K562 (cell line): ENCODE results near the gene GAMT. TPM values are rescaled to one million over a fixed set of nuclear protein-coding genes. Genes with fewer than 3 reads are reported as not detected.

Source experiments
- CCNT2 ChIP-seq: IDR thresholded peaks from 2 replicates; pipeline ENCODE4 v1.6.1; 2011; ENCODE audit warnings: borderline replicate concordance, low read depth, mild to moderate bottlenecking, moderate library complexity, mixed read lengths, low read length; ENCODE audit not compliant: insufficient read length; ENCODE audit errors: extremely low read depth
- CGGBP1 ChIP-seq: fragments of 250-450 bp; sonication (Bioruptor Pico); IDR thresholded peaks from 2 replicates; pipeline ENCODE4 v1.9.0; 2021; ENCODE audit warnings: mild to moderate bottlenecking
- POLR2G ChIP-seq: fragments of 200-400 bp; formaldehyde crosslinking; IDR thresholded peaks from 2 replicates; pipeline ENCODE4 v1.6.1; 2017; ENCODE audit warnings: low read depth, mild to moderate bottlenecking, antibody characterized with exemption, low read length, moderate library complexity
- TGIF2 ChIP-seq: sonication (generic); formaldehyde crosslinking; IDR thresholded peaks from 2 replicates; pipeline ENCODE4 v1.8.1; 2022; ENCODE audit warnings: mild to moderate bottlenecking, missing genetic modification reagents, moderate library complexity
- ZNF263 ChIP-seq: sonication (generic); formaldehyde crosslinking; IDR thresholded peaks from 2 replicates; pipeline ENCODE4 v1.8.0; 2022; ENCODE audit warnings: mild to moderate bottlenecking, missing genetic modification reagents, borderline replicate concordance
- ZNF639 ChIP-seq, 2 experiments: fragments of 200-800 bp in 1 of 2; sonication (Bioruptor generic) in 1 of 2; sonication (generic) in 1 of 2; formaldehyde crosslinking in 1 of 2; IDR thresholded peaks in 1 of 2; conservative IDR thresholded peaks in 1 of 2; 2 replicates each; pipeline versions ENCODE4 v1.5.0 to v1.6.1; 2016 to 2020; ENCODE audit warnings: missing compliant biosample characterization in 1 of 2, missing genetic modification characterization in 1 of 2, missing genetic modification reagents in 1 of 2
- polyA plus RNA-seq, 8 experiments: library from polyadenylated mRNA; depleted of rRNA in 4 of 8; stranded (reverse) in 5 of 8; unstranded in 3 of 8; fragments of >200 nt; fragmentation: Nextera tagmentation in 2 of 8; fragmentation: Illumina TruSeq in 1 of 8; extraction: Ambion mirVana in 2 of 8; extraction: Trizol in 1 of 8; gene quantifications; 2 replicates each; pipeline versions ENCODE4 v1.2.1 to v1.2.3, GENCODE V29; 2011 to 2014; ENCODE audit warnings: inconsistent platforms in 1 of 8, missing spikeins in 1 of 8
- total RNA-seq, 7 experiments: library from RNA; depleted of rRNA in 6 of 7; stranded (reverse); fragments of >200 nt in 6 of 7; fragmentation: Illumina TruSeq in 2 of 7; extraction: Trizol in 2 of 7; gene quantifications; 2 replicates each; pipeline versions ENCODE4 v1.2.1 to v1.2.3, GENCODE V29; 2011 to 2021; ENCODE audit warnings: low replicate concordance in 1 of 7
- TF ChIP-seq, protein P1 (sequence below), 3 experiments: fragments of 200-800 bp in 1 of 3; fragments of 250-450 bp in 1 of 3; fragments of 450-650 bp in 1 of 3; sonication (Bioruptor Pico) in 1 of 3; sonication (Bioruptor generic) in 1 of 3; formaldehyde crosslinking in 1 of 3; IDR thresholded peaks; 2 replicates each; pipeline versions ENCODE4 v1.6.1 to v1.8.0; 2016 to 2022; ENCODE audit warnings: mild to moderate bottlenecking in 2 of 3, missing genetic modification characterization in 2 of 3, missing compliant biosample characterization in 1 of 3, moderate library complexity in 1 of 3

GAMT gene
- total and polyA plus RNA-seq, 9 of the 15 experiments (the other 6 are each of a cell fraction or from before 2014, with no cell fraction given), result 1.3 to 35.3 (median 27.2) TPM

DNA sequence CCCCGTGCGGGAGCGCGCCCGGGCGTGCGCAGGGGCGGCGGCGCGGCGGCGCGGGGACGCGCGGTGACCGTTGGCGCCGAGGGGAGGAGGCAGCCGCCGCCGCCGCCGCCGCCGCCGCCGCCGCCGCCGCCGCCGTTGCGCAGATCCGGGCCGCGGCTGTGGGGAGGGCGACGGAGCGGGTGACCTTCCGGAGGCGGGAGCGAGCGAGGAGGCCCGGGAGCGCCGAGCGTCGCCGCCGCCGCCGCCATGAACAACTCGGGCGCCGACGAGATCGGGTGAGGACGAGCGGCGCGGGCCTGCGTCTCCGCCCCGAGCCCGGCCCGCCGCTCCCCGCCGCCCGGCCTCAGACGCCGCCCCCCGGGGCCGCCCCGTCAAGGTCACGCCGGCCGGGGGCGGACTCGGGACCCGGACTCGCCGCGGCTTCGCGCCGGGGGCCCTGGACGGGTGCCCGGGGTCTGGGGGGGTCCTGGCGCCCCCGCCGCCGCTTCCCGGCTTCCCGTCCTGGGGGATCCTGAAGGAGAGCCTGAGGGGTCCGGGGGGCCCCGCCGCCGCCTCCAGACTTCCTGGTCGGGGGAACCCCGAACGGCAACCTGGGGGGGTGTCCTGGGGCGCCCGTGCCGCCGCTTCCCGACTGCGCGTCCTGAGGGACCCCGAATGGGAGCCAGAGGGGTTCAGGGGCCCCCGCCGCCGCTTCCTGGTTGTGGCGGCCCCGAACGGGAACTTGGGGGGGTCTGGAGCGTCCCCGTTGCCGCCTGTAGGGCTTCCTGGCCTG, 6.4 kb upstream of the GAMT start, which contains the start of gene DAZAP1 (continued):
- TF ChIP-seq, protein P1, sequence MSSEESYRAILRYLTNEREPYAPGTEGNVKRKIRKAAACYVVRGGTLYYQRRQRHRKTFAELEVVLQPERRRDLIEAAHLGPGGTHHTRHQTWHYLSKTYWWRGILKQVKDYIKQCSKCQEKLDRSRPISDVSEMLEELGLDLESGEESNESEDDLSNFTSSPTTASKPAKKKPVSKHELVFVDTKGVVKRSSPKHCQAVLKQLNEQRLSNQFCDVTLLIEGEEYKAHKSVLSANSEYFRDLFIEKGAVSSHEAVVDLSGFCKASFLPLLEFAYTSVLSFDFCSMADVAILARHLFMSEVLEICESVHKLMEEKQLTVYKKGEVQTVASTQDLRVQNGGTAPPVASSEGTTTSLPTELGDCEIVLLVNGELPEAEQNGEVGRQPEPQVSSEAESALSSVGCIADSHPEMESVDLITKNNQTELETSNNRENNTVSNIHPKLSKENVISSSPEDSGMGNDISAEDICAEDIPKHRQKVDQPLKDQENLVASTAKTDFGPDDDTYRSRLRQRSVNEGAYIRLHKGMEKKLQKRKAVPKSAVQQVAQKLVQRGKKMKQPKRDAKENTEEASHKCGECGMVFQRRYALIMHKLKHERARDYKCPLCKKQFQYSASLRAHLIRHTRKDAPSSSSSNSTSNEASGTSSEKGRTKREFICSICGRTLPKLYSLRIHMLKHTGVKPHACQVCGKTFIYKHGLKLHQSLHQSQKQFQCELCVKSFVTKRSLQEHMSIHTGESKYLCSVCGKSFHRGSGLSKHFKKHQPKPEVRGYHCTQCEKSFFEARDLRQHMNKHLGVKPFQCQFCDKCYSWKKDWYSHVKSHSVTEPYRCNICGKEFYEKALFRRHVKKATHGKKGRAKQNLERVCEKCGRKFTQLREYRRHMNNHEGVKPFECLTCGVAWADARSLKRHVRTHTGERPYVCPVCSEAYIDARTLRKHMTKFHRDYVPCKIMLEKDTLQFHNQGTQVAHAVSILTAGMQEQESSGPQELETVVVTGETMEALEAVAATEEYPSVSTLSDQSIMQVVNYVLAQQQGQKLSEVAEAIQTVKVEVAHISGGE (CRISPR knock-in tag; IDR thresholded peaks at IDR 0.05), result 0 out of 6 replicates have a peak, but pooled peaks of 1 of the 3 experiments have one; percentile 29
- 0 out of 2 replicates have a peak, but pooled peaks have one; percentile 7 for TF ChIP-seq ZNF263 (CRISPR knock-in tag)
- TF ChIP-seq CCNT2, result peak; percentile 24
- peak; percentile 70 for TF ChIP-seq POLR2G
- 0 out of 2 replicates have a peak, but pooled peaks have one; percentile 14 for TF ChIP-seq TGIF2 (CRISPR knock-in tag)
- TF ChIP-seq CGGBP1 (CRISPR knock-in tag), result peak; percentile 69; the same call in 1 of the 2 replicates
- peak in 1 of 2 experiments; percentile 98; a peak in 2 of 4 replicates for TF ChIP-seq ZNF639 (CRISPR knock-in tag; conservative IDR thresholded peaks at IDR 0.05 in 1 of 2, IDR thresholded peaks at IDR 0.05 in 1 of 2)
